HepG2 (cell line): ENCODE measurements around the gene TUBB2B. TPM values are rescaled to one million over a fixed set of nuclear protein-coding genes. Genes with fewer than 3 reads are reported as not detected.

ENCODE experiments used
- ARID2 ChIP-seq: sonication (generic); formaldehyde crosslinking; IDR thresholded peaks from 2 replicates; pipeline ENCODE4 v1.8.1; 2022; ENCODE audit warnings: mild to moderate bottlenecking, missing genetic modification reagents, borderline replicate concordance
- ATF6 ChIP-seq: sonication (generic); formaldehyde crosslinking; conservative IDR thresholded peaks from 2 replicates; pipeline ENCODE4 v1.4.0; 2020; ENCODE audit warnings: missing genetic modification reagents
- CEBPB ChIP-seq: IDR thresholded peaks from 2 replicates; pipeline ENCODE4 v1.6.1; 2011; ENCODE audit warnings: low read depth, low read length, improper control_type of control experiment, borderline replicate concordance
- EEA1 ChIP-seq: sonication (generic); formaldehyde crosslinking; IDR thresholded peaks from 2 replicates; pipeline ENCODE4 v1.5.1; 2020; ENCODE audit warnings: mild to moderate bottlenecking, missing genetic modification reagents, borderline replicate concordance
- FOSL2 ChIP-seq: sonication (generic); formaldehyde crosslinking; IDR thresholded peaks from 2 replicates; pipeline ENCODE4 v1.4.0; 2020; ENCODE audit warnings: missing genetic modification reagents
- KDM5B ChIP-seq: sonication (generic); formaldehyde crosslinking; IDR thresholded peaks from 2 replicates; pipeline ENCODE4 v1.4.0; 2020; ENCODE audit warnings: missing genetic modification reagents, mild to moderate bottlenecking, borderline replicate concordance
- KLF15 ChIP-seq: sonication (generic); formaldehyde crosslinking; IDR thresholded peaks from 2 replicates; pipeline ENCODE4 v1.8.1; 2023; ENCODE audit warnings: borderline replicate concordance, mild to moderate bottlenecking, inconsistent platforms, missing genetic modification reagents, mixed read lengths
- NFRKB ChIP-seq: fragments of 450-650 bp; IDR thresholded peaks from 2 replicates; pipeline ENCODE4 v1.6.1; 2017
- NRL ChIP-seq: sonication (generic); formaldehyde crosslinking; IDR thresholded peaks from 2 replicates; pipeline ENCODE4 v1.5.0; 2020; ENCODE audit warnings: missing genetic modification reagents, mild to moderate bottlenecking, moderate library complexity, borderline replicate concordance
- PHB2 ChIP-seq: fragments of 450-650 bp; IDR thresholded peaks from 2 replicates; pipeline ENCODE4 v1.6.1; 2018; ENCODE audit not compliant: partially characterized antibody
- PLRG1 ChIP-seq: fragments of 450-650 bp; conservative IDR thresholded peaks from 2 replicates; pipeline ENCODE4 v1.6.1; 2016
- RFX3 ChIP-seq: IDR thresholded peaks from 2 replicates; pipeline ENCODE4 v1.6.1; 2016; ENCODE audit warnings: missing biosample characterization, missing genetic modification reagents
- RFXANK ChIP-seq: IDR thresholded peaks from 2 replicates; pipeline ENCODE4 v1.6.1; 2016
- SNAPC5 ChIP-seq: sonication (generic); formaldehyde crosslinking; IDR thresholded peaks from 2 replicates; pipeline ENCODE4 v1.8.1; 2023; ENCODE audit warnings: mild to moderate bottlenecking, missing genetic modification reagents, borderline replicate concordance
- TBP ChIP-seq: sonication (generic); formaldehyde crosslinking; IDR thresholded peaks from 2 replicates; pipeline ENCODE4 v1.5.0; 2020; ENCODE audit warnings: missing genetic modification reagents
- TEAD3 ChIP-seq: optimal IDR thresholded peaks from 2 replicates; pipeline ENCODE3; 2016; ENCODE audit warnings: borderline replicate concordance
- TFDP1 ChIP-seq: IDR thresholded peaks from 2 replicates; pipeline ENCODE4 v1.6.1; 2016; ENCODE audit warnings: missing compliant biosample characterization, missing genetic modification reagents, borderline replicate concordance
- ZBTB7B ChIP-seq: sonication (generic); formaldehyde crosslinking; IDR thresholded peaks from 2 replicates; pipeline ENCODE4 v1.4.0; 2020; ENCODE audit warnings: missing genetic modification reagents
- ZC3H13 ChIP-seq: sonication (generic); formaldehyde crosslinking; IDR thresholded peaks from 2 replicates; pipeline ENCODE4 v1.8.1; 2023; ENCODE audit warnings: mild to moderate bottlenecking, missing genetic modification reagents, moderate library complexity
- ZNF224 ChIP-seq: sonication (generic); formaldehyde crosslinking; IDR thresholded peaks from 2 replicates; pipeline ENCODE4 v1.5.0; 2020; ENCODE audit warnings: mild to moderate bottlenecking, missing genetic modification reagents
- ZNF331 ChIP-seq: sonication (generic); formaldehyde crosslinking; IDR thresholded peaks from 2 replicates; pipeline ENCODE4 v1.4.0; 2020; ENCODE audit warnings: missing genetic modification reagents
- ZNF496 ChIP-seq: sonication (generic); formaldehyde crosslinking; IDR thresholded peaks from 2 replicates; pipeline ENCODE4 v1.8.1; 2023; ENCODE audit warnings: mild to moderate bottlenecking, moderate library complexity, missing genetic modification reagents; ENCODE audit not compliant: insufficient replicate concordance
- ZNF501 ChIP-seq: sonication (generic); formaldehyde crosslinking; IDR thresholded peaks from 2 replicates; pipeline ENCODE4 v1.5.1; 2020; ENCODE audit warnings: mild to moderate bottlenecking, moderate library complexity, missing genetic modification reagents
- ZNF563 ChIP-seq: sonication (generic); formaldehyde crosslinking; IDR thresholded peaks from 2 replicates; pipeline ENCODE4 v1.8.0; 2022; ENCODE audit warnings: mild to moderate bottlenecking, moderate library complexity, missing genetic modification reagents
- polyA plus RNA-seq, 8 experiments: library from polyadenylated mRNA; depleted of rRNA in 3 of 8; stranded (reverse) in 7 of 8; unstranded in 1 of 8; fragments of >200 nt; fragmentation: Illumina TruSeq in 4 of 8; extraction: Trizol in 4 of 8; gene quantifications; 2 replicates each; pipeline versions ENCODE4 v1.2.1 to v1.2.3, GENCODE V29; 2011 to 2016; ENCODE audit warnings: low read depth in 4 of 8, missing spikeins in 1 of 8, mixed read lengths in 1 of 8; ENCODE audit not compliant: insufficient read depth in 1 of 8
- total RNA-seq, 5 experiments: library from RNA; depleted of rRNA; stranded (reverse); fragments of >200 nt; fragmentation: Illumina TruSeq; extraction: Trizol; gene quantifications; 2 replicates each; pipeline ENCODE4 v1.2.3, GENCODE V29; 2016; ENCODE audit warnings: low read depth in 1 of 5
- TF ChIP-seq, protein P1 (sequence below): sonication (generic); formaldehyde crosslinking; IDR thresholded peaks from 2 replicates; pipeline ENCODE4 v1.5.0; 2020; ENCODE audit warnings: mild to moderate bottlenecking, missing genetic modification reagents

Gene TUBB2B
- total and polyA plus RNA-seq, 2 of the 13 experiments (the other 11 are each of a cell fraction or from before 2014, with no cell fraction given): 10.3 to 23.6 TPM

DNA sequence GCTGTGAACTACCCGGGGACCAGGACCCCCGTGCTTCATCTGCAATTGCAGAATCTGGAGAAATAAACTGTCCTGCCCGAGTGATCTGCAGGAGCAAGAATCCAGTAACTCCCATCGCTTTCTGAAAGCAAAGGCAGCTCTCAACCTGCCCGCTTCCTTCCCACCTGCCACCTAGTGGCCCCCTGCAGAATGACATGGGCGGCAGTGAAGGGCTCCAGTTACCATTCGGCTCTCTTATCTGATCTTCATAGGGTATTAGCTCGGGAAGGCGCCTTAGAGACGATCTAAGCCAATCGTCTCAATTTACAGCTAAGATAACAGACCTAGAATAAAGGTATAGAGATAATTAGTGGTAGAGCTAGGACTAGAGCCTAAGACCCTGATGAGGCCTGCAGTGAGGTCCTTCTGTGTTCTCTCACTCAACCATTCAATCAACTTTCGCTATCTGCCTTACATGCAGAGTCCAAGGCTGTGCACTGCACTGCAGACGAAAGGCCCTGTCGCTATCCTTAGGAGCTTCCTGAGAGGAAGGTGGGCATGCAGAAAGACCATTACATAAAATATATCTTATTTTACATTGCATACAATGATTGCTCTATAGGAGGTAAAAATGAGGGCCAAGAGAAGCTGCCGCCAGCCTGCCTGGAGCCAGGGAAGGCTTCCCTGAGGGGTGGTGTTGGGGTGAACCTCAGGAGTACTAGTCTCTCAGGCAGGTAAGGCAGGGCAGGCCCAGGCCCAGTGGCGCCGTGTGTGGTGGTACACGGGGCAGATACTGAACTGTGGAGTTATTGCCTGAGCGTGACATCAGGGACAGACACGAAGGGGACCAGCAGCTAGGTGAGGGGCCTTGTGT lies 24.2 kb upstream of the TUBB2B start (continued):
- TF ChIP-seq RFX3: no peak
- TF ChIP-seq PLRG1: no peak
- TF ChIP-seq RFXANK (CRISPR knock-in tag): no peak
- TF ChIP-seq NRL (CRISPR knock-in tag): no peak
- TF ChIP-seq, protein P1, sequence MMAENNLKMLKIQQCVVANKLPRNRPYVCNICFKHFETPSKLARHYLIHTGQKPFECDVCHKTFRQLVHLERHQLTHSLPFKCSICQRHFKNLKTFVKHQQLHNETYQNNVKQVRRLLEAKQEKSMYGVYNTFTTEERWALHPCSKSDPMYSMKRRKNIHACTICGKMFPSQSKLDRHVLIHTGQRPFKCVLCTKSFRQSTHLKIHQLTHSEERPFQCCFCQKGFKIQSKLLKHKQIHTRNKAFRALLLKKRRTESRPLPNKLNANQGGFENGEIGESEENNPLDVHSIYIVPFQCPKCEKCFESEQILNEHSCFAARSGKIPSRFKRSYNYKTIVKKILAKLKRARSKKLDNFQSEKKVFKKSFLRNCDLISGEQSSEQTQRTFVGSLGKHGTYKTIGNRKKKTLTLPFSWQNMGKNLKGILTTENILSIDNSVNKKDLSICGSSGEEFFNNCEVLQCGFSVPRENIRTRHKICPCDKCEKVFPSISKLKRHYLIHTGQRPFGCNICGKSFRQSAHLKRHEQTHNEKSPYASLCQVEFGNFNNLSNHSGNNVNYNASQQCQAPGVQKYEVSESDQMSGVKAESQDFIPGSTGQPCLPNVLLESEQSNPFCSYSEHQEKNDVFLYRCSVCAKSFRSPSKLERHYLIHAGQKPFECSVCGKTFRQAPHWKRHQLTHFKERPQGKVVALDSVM (CRISPR knock-in tag): no peak
- no peak for TF ChIP-seq TFDP1 (CRISPR knock-in tag)
- peak; percentile 66 for TF ChIP-seq TEAD3
- no peak for TF ChIP-seq ZNF496 (CRISPR knock-in tag)
- no peak for TF ChIP-seq SNAPC5 (CRISPR knock-in tag)
- TF ChIP-seq PHB2: no peak
- no peak for TF ChIP-seq ZBTB7B (CRISPR knock-in tag)
- peak; percentile 44; the same call in 1 of the 2 replicates for TF ChIP-seq ZNF563 (CRISPR knock-in tag)
- TF ChIP-seq ZNF501 (CRISPR knock-in tag): peak; percentile 55; the same call in 1 of the 2 replicates
- no peak for TF ChIP-seq CEBPB
- TF ChIP-seq ZNF224: 0 out of 2 replicates have a peak, but pooled peaks have one; percentile 58
- no peak for TF ChIP-seq NFRKB
- no peak for TF ChIP-seq TBP (CRISPR knock-in tag)
- no peak for TF ChIP-seq KDM5B (CRISPR knock-in tag)
- TF ChIP-seq FOSL2 (CRISPR knock-in tag): peak; percentile 56
- TF ChIP-seq EEA1: no peak
- TF ChIP-seq KLF15: no peak
- no peak for TF ChIP-seq ATF6 (CRISPR knock-in tag)
- TF ChIP-seq ARID2 (CRISPR knock-in tag): no peak
- TF ChIP-seq ZC3H13 (CRISPR knock-in tag): no peak
- TF ChIP-seq ZNF331: peak; percentile 62; the same call in 1 of the 2 replicates
